IMR-90 (cell line): Measurements from ENCODE around the gene PTPRS.

Experiments used
- CEBPB ChIP-seq: IDR thresholded peaks from 2 replicates; pipeline ENCODE4 v1.6.1; 2012; ENCODE audit warnings: low read depth, low read length, improper control_type of control experiment
- CHD1 ChIP-seq: IDR thresholded peaks from 2 replicates; pipeline ENCODE4 v1.6.1; 2012; ENCODE audit warnings: low read depth, low read length, improper control_type of control experiment
- CTCF ChIP-seq: conservative IDR thresholded peaks from 2 replicates; pipeline ENCODE4 v1.5.1; 2012; ENCODE audit warnings: mild to moderate bottlenecking, low read depth, low read length, improper control_type of control experiment
- MXI1 ChIP-seq: IDR thresholded peaks from 2 replicates; pipeline ENCODE4 v1.6.1; 2012; ENCODE audit warnings: low read depth, mild to moderate bottlenecking, low read length, moderate library complexity, borderline replicate concordance
- POLR2A ChIP-seq: IDR thresholded peaks from 2 replicates; pipeline ENCODE4 v1.6.1; 2012; ENCODE audit warnings: mild to moderate bottlenecking, low read depth, low read length
- RAD21 ChIP-seq: IDR thresholded peaks from 2 replicates; pipeline ENCODE4 v1.6.1; 2012; ENCODE audit warnings: low read length, improper control_type of control experiment
- RCOR1 ChIP-seq: IDR thresholded peaks from 2 replicates; pipeline ENCODE4 v1.6.1; 2012; ENCODE audit warnings: mild to moderate bottlenecking, low read length, improper control_type of control experiment; ENCODE audit not compliant: insufficient replicate concordance
- RFX5 ChIP-seq: IDR thresholded peaks from 2 replicates; pipeline ENCODE4 v1.8.0; 2012; ENCODE audit warnings: low read depth, mild to moderate bottlenecking, low read length, moderate library complexity
- SMC3 ChIP-seq: fragments of 150-350 bp; IDR thresholded peaks from 2 replicates; pipeline ENCODE4 v1.6.1; 2016; ENCODE audit warnings: low read depth, mild to moderate bottlenecking, antibody characterized with exemption, low read length, moderate library complexity
- USF2 ChIP-seq: fragments of 150-350 bp; IDR thresholded peaks from 2 replicates; pipeline ENCODE4 v1.6.1; 2017; ENCODE audit warnings: mild to moderate bottlenecking, antibody characterized with exemption, low read length, low read depth

GRCh38 chr19:5358173-5358800, 17.7 kb upstream of the PTPRS start:
- TF ChIP-seq CEBPB, result no peak
- no peak for TF ChIP-seq CTCF
- TF ChIP-seq RAD21, result no peak
- no peak for TF ChIP-seq RCOR1
- TF ChIP-seq MXI1, result no peak
- no peak for TF ChIP-seq POLR2A
- TF ChIP-seq CHD1, result no peak
- TF ChIP-seq USF2, result no peak
- no peak for TF ChIP-seq RFX5
- no peak for TF ChIP-seq SMC3
